HEK293T (cell line): Measurements from ENCODE around the gene PAPPA2.

Experiments
- BHLHE40 ChIP-seq: fragments of 450-650 bp; IDR thresholded peaks from 2 replicates; pipeline ENCODE4 v1.6.1; 2016; ENCODE audit warnings: mild to moderate bottlenecking, moderate library complexity, borderline replicate concordance
- FOXM1 ChIP-seq: fragments of 450-650 bp; IDR thresholded peaks from 2 replicates; pipeline ENCODE4 v1.6.1; 2017; ENCODE audit warnings: mild to moderate bottlenecking, borderline replicate concordance
- HDGF ChIP-seq: fragments of 450-650 bp; IDR thresholded peaks from 2 replicates; pipeline ENCODE4 v1.6.1; 2017; ENCODE audit warnings: antibody characterized with exemption, borderline replicate concordance
- SP1 ChIP-seq: fragments of 450-650 bp; IDR thresholded peaks from 2 replicates; pipeline ENCODE4 v1.6.1; 2017
- SUZ12 ChIP-seq: fragments of 450-650 bp; IDR thresholded peaks from 2 replicates; pipeline ENCODE4 v1.6.1; 2016; ENCODE audit warnings: mild to moderate bottlenecking

DNA sequence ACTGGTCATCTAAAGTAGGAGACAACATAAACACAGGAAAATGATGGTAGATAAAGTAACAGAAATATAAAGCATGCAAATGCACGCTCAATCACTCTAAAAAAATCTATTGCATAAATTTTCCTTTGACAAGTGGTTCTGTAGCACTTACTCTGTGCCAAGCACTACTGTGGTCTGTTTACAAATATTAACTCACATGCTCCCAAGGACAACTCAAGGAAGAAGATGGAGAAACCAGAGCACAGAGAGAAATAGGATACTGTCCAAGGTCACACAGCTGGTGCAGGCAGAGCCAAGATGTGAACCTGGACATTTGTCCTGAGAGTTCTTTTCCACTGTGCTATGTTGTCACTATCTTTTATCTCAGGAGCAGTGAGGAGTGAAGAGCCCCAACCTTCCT lies 105.2 kb downstream of the PAPPA2 start:
- TF ChIP-seq BHLHE40 (no peak), HDGF (no peak), SP1 (no peak), FOXM1 (no peak), SUZ12 (no peak)
